HCT116 (cell line): ENCODE measurements around the gene ICAM2. TPM values are rescaled to one million over a fixed set of nuclear protein-coding genes. Genes with fewer than 3 reads are reported as not detected.

Experiments
- ATAC-seq: fragments of 200-7000 bp; cut with Tn5 transposase; 2 replicates; pipeline ENCODE4 v1.9.1; 2020; ENCODE audit warnings: mild to moderate bottlenecking, moderate library complexity
- BruUV-seq: library from RNA; stranded (reverse); fragments of 400-500 nt; replicated peaks from 2 replicates; lab custom pipeline; 2021; lab: Mats Ljungman, UMichigan
- CTCF ChIA-PET: fragments of 300-600 bp; sonication (Branson Sonifier 250); formaldehyde crosslinking; loops from one replicate; lab custom pipeline; 2021; ENCODE audit warnings: antibody characterized with exemption; lab: Charles Lee
- POLR2A ChIA-PET: fragments of 300-600, 350-600 bp; sonication (Branson Sonifier 250); formaldehyde crosslinking; loops from one replicate; lab custom pipeline; 2021; ENCODE audit warnings: antibody characterized with exemption; lab: Charles Lee
- RAD21 ChIA-PET, 2 experiments: fragments of 300-600 bp; sonication (Branson Sonifier 250); formaldehyde crosslinking; loops; one replicate each; lab custom pipeline; 2023; ENCODE audit warnings: low total read pairs in 2 of 2; ENCODE audit not compliant: uncharacterized antibody in 2 of 2, unreplicated experiment in 2 of 2, low non-redundant PET in 1 of 2; lab: Charles Lee
- DNase-seq: peaks from one replicate; pipeline ENCODE4 v3.0.0-alpha.2; 2010; ENCODE audit warnings: low read depth, low spot score
- H2AFZ ChIP-seq: fragments of 200-600 bp; shearing (Covaris generic), sonication (generic); 2 replicates; pipeline ENCODE4 v1.6.1; 2017; ENCODE audit warnings: low read depth, mixed run types, mixed read lengths, antibody characterized with exemption, low read length; ENCODE audit not compliant: poor library complexity, severe bottlenecking
- H3K27ac ChIP-seq: 2 replicates; pipeline ENCODE4 v1.5.1; 2012; ENCODE audit warnings: low read depth, low read length
- H3K27me3 ChIP-seq: fragments of 200-600 bp; sonication (generic); 2 replicates; pipeline ENCODE4 v1.6.1; 2016; ENCODE audit warnings: mixed run types, low read length, mixed read lengths; ENCODE audit not compliant: insufficient read depth
- H3K36me3 ChIP-seq, 2 experiments: fragments of 200-500 bp in 1 of 2; fragments of 200-600 bp in 1 of 2; sonication (Bioruptor generic) in 1 of 2; sonication (generic) in 1 of 2; 2 replicates each; pipeline versions ENCODE4 v1.5.1 to v1.6.1; 2014 to 2016; ENCODE audit warnings: low read length in 2 of 2, inconsistent platforms in 1 of 2, mixed read lengths in 1 of 2, mixed run types in 1 of 2; ENCODE audit not compliant: insufficient read depth in 2 of 2, control insufficient read depth in 1 of 2
- H3K4me1 ChIP-seq, 2 experiments: fragments of 200-600 bp in 1 of 2; sonication (generic) in 1 of 2; 2 replicates each; pipeline versions ENCODE4 v1.5.1 to v1.6.1; 2012 to 2017; ENCODE audit warnings: low read length in 2 of 2, inconsistent platforms in 1 of 2, mild to moderate bottlenecking in 1 of 2, mixed read lengths in 1 of 2, mixed run types in 1 of 2, moderate library complexity in 1 of 2; ENCODE audit not compliant: insufficient read depth in 2 of 2, control insufficient read depth in 1 of 2
- H3K4me2 ChIP-seq: fragments of 200-600 bp; sonication (generic); 2 replicates; pipeline ENCODE4 v1.6.1; 2017; ENCODE audit warnings: mixed run types, low read length, mixed read lengths
- H3K4me3 ChIP-seq, 2 experiments: fragments of 200-600 bp in 1 of 2; sonication (generic) in 1 of 2; replicated peaks in 1 of 2; 2 replicates each; pipeline ENCODE4 v1.5.1; 2011 to 2016; ENCODE audit warnings: low read length in 2 of 2, control low read depth in 1 of 2, low read depth in 1 of 2, mild to moderate bottlenecking in 1 of 2, mixed read lengths in 1 of 2, mixed run types in 1 of 2
- H3K79me2 ChIP-seq: fragments of 200-600 bp; sonication (generic); 2 replicates; pipeline ENCODE4 v1.6.1; 2017; ENCODE audit warnings: mild to moderate bottlenecking, mixed run types, low read length, moderate library complexity, mixed read lengths; ENCODE audit not compliant: insufficient read depth
- H3K9ac ChIP-seq: fragments of 200-600 bp; sonication (generic); 2 replicates; pipeline ENCODE4 v1.6.1; 2016; ENCODE audit warnings: low read length, mixed read lengths
- H3K9me2 ChIP-seq: fragments of 200-600 bp; sonication (generic), shearing (Covaris generic); 2 replicates; pipeline ENCODE4 v1.6.1; 2017; ENCODE audit warnings: mixed run types, mild to moderate bottlenecking, moderate library complexity; ENCODE audit not compliant: insufficient read depth
- H3K9me3 ChIP-seq, 2 experiments: fragments of 200-500 bp in 1 of 2; fragments of 200-600 bp in 1 of 2; sonication (Bioruptor generic) in 1 of 2; sonication (generic) in 1 of 2; 2 replicates each; pipeline ENCODE4 v1.6.1; 2014 to 2017; ENCODE audit warnings: low read length in 2 of 2, mixed read lengths in 2 of 2, inconsistent platforms in 1 of 2, low read depth in 1 of 2, mild to moderate bottlenecking in 1 of 2, mixed run types in 1 of 2, moderate library complexity in 1 of 2; ENCODE audit not compliant: control insufficient read depth in 1 of 2, insufficient read depth in 1 of 2
- H4K20me1 ChIP-seq: fragments of 200-600 bp; sonication (generic), shearing (Covaris generic); 2 replicates; pipeline ENCODE4 v1.6.1; 2017; ENCODE audit warnings: mixed run types, mild to moderate bottlenecking, moderate library complexity; ENCODE audit not compliant: insufficient read depth
- ATF3 ChIP-seq: IDR thresholded peaks from 2 replicates; pipeline ENCODE4 v1.6.1; 2012
- CEBPB ChIP-seq: IDR thresholded peaks from 2 replicates; pipeline ENCODE4 v1.6.1; 2012; ENCODE audit warnings: low read depth
- CTCF ChIP-seq, 3 experiments: fragments of 200-600 bp in 1 of 3; sonication (generic) in 1 of 3; IDR thresholded peaks in 2 of 3; conservative IDR thresholded peaks in 1 of 3; 2 replicates each; pipeline ENCODE4 v1.5.1; 2012 to 2017; ENCODE audit warnings: low read depth in 2 of 3, low read length in 2 of 3, antibody characterized with exemption in 1 of 3, borderline replicate concordance in 1 of 3, control low read depth in 1 of 3, mild to moderate bottlenecking in 1 of 3, mixed read lengths in 1 of 3, mixed run types in 1 of 3, moderate library complexity in 1 of 3; ENCODE audit not compliant: insufficient read depth in 1 of 3
- EZH2phosphoT487 ChIP-seq: fragments of 200-600 bp; IDR thresholded peaks from 2 replicates; pipeline ENCODE4 v1.6.1; 2018; ENCODE audit warnings: antibody characterized with exemption, borderline replicate concordance
- JUND ChIP-seq: IDR thresholded peaks from 2 replicates; pipeline ENCODE4 v1.6.1; 2012
- POLR2AphosphoS5 ChIP-seq: IDR thresholded peaks from 2 replicates; pipeline ENCODE4 v1.6.1; 2011; ENCODE audit warnings: mild to moderate bottlenecking, low read depth, low read length, moderate library complexity
- REST ChIP-seq: IDR thresholded peaks from 2 replicates; pipeline ENCODE4 v1.6.1; 2012; ENCODE audit warnings: low read depth
- SRF ChIP-seq: IDR thresholded peaks from 2 replicates; pipeline ENCODE4 v1.6.1; 2012; ENCODE audit warnings: low read depth
- TCF7L2 ChIP-seq: IDR thresholded peaks from 2 replicates; pipeline ENCODE4 v1.7.0; 2011; ENCODE audit warnings: borderline replicate concordance, inconsistent platforms; ENCODE audit not compliant: insufficient read depth, insufficient read length; ENCODE audit errors: extremely low read depth
- ZNF274 ChIP-seq: fragments of 200-500 bp; sonication (Bioruptor generic); IDR thresholded peaks from 2 replicates; pipeline ENCODE4 v1.6.1; 2014; ENCODE audit warnings: mild to moderate bottlenecking, low read depth, low read length, inconsistent platforms
- intact Hi-C: fragments of 100-400 bp; cut with micrococcal nuclease; formaldehyde crosslinking; loops from 2 replicates; pipeline ENCODE4 v1.10.0; 2022
- total RNA-seq: library from RNA; stranded (reverse); gene quantifications from one replicate; pipeline ENCODE4 v1.2.1, GENCODE V29; 2021; ENCODE audit not compliant: unreplicated experiment

Gene ICAM2
- total RNA-seq, 1 experiment from 2014 or later, result 0.61 TPM

- H3K27me3 ChIP-seq, result no peaks in the 10 kb centered on the region
- RAD21 ChIA-PET, result no interaction called here
- TF ChIP-seq CTCF (IDR thresholded peaks at IDR 0.05 in 2 of 3, conservative IDR thresholded peaks at IDR 0.05 in 1 of 3; ENCODE audit: borderline replicate concordance in 1 of 3, insufficient read depth in 1 of 3, low read depth in 2 of 3, low read length in 2 of 3) (no peak), TCF7L2 (no peak), EZH2phosphoT487 (no peak), ATF3 (no peak), SRF (no peak), REST (no peak), JUND (no peak), ZNF274 (no peak), POLR2AphosphoS5 (no peak), CEBPB (no peak)
- CTCF ChIA-PET, result interaction anchor here (1.2 to 1.7 kb wide), 4 partner anchors 11 to 49 kb away, joined by 3 to 6 read pairs (median 4); no protein-coding TSS in a partner anchor
- no peak overlapping the region for H3K27ac ChIP-seq
- peaks cover 23 to 38% of the 10 kb centered on the region in 2 experiments for H3K4me1 ChIP-seq
- intact Hi-C loops, result no loop called here
- H2AFZ ChIP-seq, result no peak overlapping the region
- H3K9me3 ChIP-seq, result no peaks in the 10 kb centered on the region
- H3K36me3 ChIP-seq, result no peaks in the 10 kb centered on the region
- H3K9me2 ChIP-seq, result no peaks in the 10 kb centered on the region
- no peaks in the 10 kb centered on the region for H4K20me1 ChIP-seq
- DNase-seq, result no peak
- H3K9ac ChIP-seq, result no peak overlapping the region
- H3K79me2 ChIP-seq, result no peaks in the 10 kb centered on the region
- no peak for ATAC-seq
- POLR2A ChIA-PET, result no interaction called here
- BruUV-seq, result no TSS peak
- H3K4me3 ChIP-seq, result no peak overlapping the region
- H3K4me2 ChIP-seq, result no peak overlapping the region
Measured at GRCh38 chr17:63976702-63977101, 43.7 kb downstream of the ICAM2 start.
